DND-41 (cell line): ENCODE results near the gene MRTFA.
"Not testable (repeated sequence)": the region's sequence is repeated elsewhere in the genome, so short reads cannot be mapped to it uniquely, and the experiment has no call there.

Experiments
- ATAC-seq: fragments of 200-7000 bp; cut with Tn5 transposase; 3 replicates; pipeline ENCODE4 v1.9.1; 2021; ENCODE audit warnings: low read depth; ENCODE audit not compliant: insufficient read depth
- DNase-seq: peaks from one replicate; pipeline ENCODE4 v3.0.0-alpha.2; 2020
- H2AFZ ChIP-seq: 2 replicates; pipeline ENCODE4 v1.6.0; 2012; ENCODE audit warnings: low read depth, low read length
- H3K27ac ChIP-seq: 2 replicates; pipeline ENCODE4 v1.5.1; 2012; ENCODE audit warnings: low read length, inconsistent platforms
- H3K27me3 ChIP-seq: fragments of 200-600 bp; sonication (generic); 2 replicates; pipeline ENCODE4 v1.6.0; 2012; ENCODE audit warnings: low read length, mild to moderate bottlenecking, inconsistent platforms; ENCODE audit not compliant: insufficient read depth, poor library complexity
- H3K36me3 ChIP-seq: 2 replicates; pipeline ENCODE4 v1.5.1; 2012; ENCODE audit warnings: low read length, inconsistent platforms; ENCODE audit not compliant: insufficient read depth
- H3K4me1 ChIP-seq: 2 replicates; pipeline ENCODE4 v1.5.1; 2012; ENCODE audit warnings: mild to moderate bottlenecking, low read length; ENCODE audit not compliant: insufficient read depth
- H3K4me2 ChIP-seq: 2 replicates; pipeline ENCODE4 v1.6.0; 2012; ENCODE audit warnings: mild to moderate bottlenecking, moderate library complexity, low read length, inconsistent platforms; ENCODE audit not compliant: insufficient read depth
- H3K4me3 ChIP-seq, 2 experiments: fragments of 200-600 bp in 1 of 2; shearing (Covaris generic) in 1 of 2; 2 replicates each; pipeline ENCODE4 v1.5.1; 2012 to 2016; ENCODE audit warnings: inconsistent platforms in 2 of 2, low read length in 2 of 2, mild to moderate bottlenecking in 2 of 2, low read depth in 1 of 2, moderate library complexity in 1 of 2
- H3K79me2 ChIP-seq: 2 replicates; pipeline ENCODE4 v1.6.0; 2012; ENCODE audit warnings: low read length, inconsistent platforms; ENCODE audit not compliant: insufficient read depth
- H3K9ac ChIP-seq: 2 replicates; pipeline ENCODE4 v1.6.0; 2012; ENCODE audit warnings: low read depth, mild to moderate bottlenecking, inconsistent platforms, low read length, moderate library complexity
- H3K9me3 ChIP-seq: 2 replicates; pipeline ENCODE4 v1.5.1; 2012; ENCODE audit warnings: low read length, moderate library complexity, mild to moderate bottlenecking, inconsistent platforms; ENCODE audit not compliant: insufficient read depth, severe bottlenecking
- H4K20me1 ChIP-seq: 2 replicates; pipeline ENCODE4 v1.6.0; 2012; ENCODE audit warnings: low read length; ENCODE audit not compliant: insufficient read depth
- EZH2 ChIP-seq: IDR thresholded peaks from 3 replicates; pipeline ENCODE4 v1.6.1; 2012; ENCODE audit warnings: borderline replicate concordance, low read depth, mild to moderate bottlenecking, moderate library complexity, low read length, inconsistent platforms; ENCODE audit not compliant: severe bottlenecking
- TF ChIP-seq, protein P1 (sequence below): IDR thresholded peaks from 2 replicates; pipeline ENCODE4 v1.5.1; 2012; ENCODE audit warnings: borderline replicate concordance, low read length, moderate library complexity, mild to moderate bottlenecking; ENCODE audit not compliant: poor library complexity, severe bottlenecking; ENCODE audit errors: extremely low read depth

MRTFA gene

GRCh38 chr22:40602231-40602630 lies 34.3 kb downstream of the MRTFA start:
- peaks cover 89% of the 10 kb centered on the region for H3K79me2 ChIP-seq
- no peak overlapping the region for H3K9ac ChIP-seq

GRCh38 chr22:40599731-40600130 lies 36.8 kb downstream of the MRTFA start:
- Histone ChIP-seq H3K9me3 (no peaks in the 10 kb centered on the region), H3K27me3 (no peaks in the 10 kb centered on the region), H3K4me2 (no peak overlapping the region), H3K36me3 (no peaks in the 10 kb centered on the region), H2AFZ (no peak overlapping the region), H3K27ac (no peak overlapping the region), H3K9ac (no peak overlapping the region), H3K4me3 (no peak overlapping the region), H4K20me1 (peaks cover 37% of the 10 kb centered on the region; the same call in 1 of the 2 replicates), H3K4me1 (no peaks in the 10 kb centered on the region; the same call in 1 of the 2 replicates), H3K79me2 (peaks cover 89% of the 10 kb centered on the region)
- no peak for ATAC-seq
- DNase-seq: no peak
- no peak for TF ChIP-seq EZH2
- TF ChIP-seq, protein P1, sequence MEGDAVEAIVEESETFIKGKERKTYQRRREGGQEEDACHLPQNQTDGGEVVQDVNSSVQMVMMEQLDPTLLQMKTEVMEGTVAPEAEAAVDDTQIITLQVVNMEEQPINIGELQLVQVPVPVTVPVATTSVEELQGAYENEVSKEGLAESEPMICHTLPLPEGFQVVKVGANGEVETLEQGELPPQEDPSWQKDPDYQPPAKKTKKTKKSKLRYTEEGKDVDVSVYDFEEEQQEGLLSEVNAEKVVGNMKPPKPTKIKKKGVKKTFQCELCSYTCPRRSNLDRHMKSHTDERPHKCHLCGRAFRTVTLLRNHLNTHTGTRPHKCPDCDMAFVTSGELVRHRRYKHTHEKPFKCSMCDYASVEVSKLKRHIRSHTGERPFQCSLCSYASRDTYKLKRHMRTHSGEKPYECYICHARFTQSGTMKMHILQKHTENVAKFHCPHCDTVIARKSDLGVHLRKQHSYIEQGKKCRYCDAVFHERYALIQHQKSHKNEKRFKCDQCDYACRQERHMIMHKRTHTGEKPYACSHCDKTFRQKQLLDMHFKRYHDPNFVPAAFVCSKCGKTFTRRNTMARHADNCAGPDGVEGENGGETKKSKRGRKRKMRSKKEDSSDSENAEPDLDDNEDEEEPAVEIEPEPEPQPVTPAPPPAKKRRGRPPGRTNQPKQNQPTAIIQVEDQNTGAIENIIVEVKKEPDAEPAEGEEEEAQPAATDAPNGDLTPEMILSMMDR: no peak

More at GRCh38 chr22:40602231-40602630, 34.3 kb downstream of the MRTFA start:
- no peaks in the 10 kb centered on the region for H3K9me3 ChIP-seq
- H3K4me2 ChIP-seq: no peak overlapping the region
- no peak overlapping the region for H2AFZ ChIP-seq
- H4K20me1 ChIP-seq: peaks cover 28% of the 10 kb centered on the region; the same call in 1 of the 2 replicates
- TF ChIP-seq EZH2: no peak
- TF ChIP-seq, protein P1: no peak
- ATAC-seq (no peak), DNase-seq (no peak)
- H3K4me3 ChIP-seq: no peak overlapping the region
- H3K36me3 ChIP-seq: no peaks in the 10 kb centered on the region
- H3K27ac ChIP-seq: no peak overlapping the region
- H3K27me3 ChIP-seq: no peaks in the 10 kb centered on the region
- H3K4me1 ChIP-seq: peaks cover 5% of the 10 kb centered on the region; the same call in 1 of the 2 replicates

GRCh38 chr22:40598712-40599111 lies 37.8 kb downstream of the MRTFA start:
- not testable (repeated sequence) for H3K36me3 ChIP-seq, ATAC-seq, H3K4me2 ChIP-seq, DNase-seq, H2AFZ ChIP-seq, H3K4me1 ChIP-seq, H3K27ac ChIP-seq, H3K9ac ChIP-seq, H3K9me3 ChIP-seq, H3K4me3 ChIP-seq, H3K27me3 ChIP-seq
- Histone ChIP-seq H3K79me2 (peaks cover 94% of the 10 kb centered on the region), H4K20me1 (peaks cover 46% of the 10 kb centered on the region; the same call in 1 of the 2 replicates)

DNA sequence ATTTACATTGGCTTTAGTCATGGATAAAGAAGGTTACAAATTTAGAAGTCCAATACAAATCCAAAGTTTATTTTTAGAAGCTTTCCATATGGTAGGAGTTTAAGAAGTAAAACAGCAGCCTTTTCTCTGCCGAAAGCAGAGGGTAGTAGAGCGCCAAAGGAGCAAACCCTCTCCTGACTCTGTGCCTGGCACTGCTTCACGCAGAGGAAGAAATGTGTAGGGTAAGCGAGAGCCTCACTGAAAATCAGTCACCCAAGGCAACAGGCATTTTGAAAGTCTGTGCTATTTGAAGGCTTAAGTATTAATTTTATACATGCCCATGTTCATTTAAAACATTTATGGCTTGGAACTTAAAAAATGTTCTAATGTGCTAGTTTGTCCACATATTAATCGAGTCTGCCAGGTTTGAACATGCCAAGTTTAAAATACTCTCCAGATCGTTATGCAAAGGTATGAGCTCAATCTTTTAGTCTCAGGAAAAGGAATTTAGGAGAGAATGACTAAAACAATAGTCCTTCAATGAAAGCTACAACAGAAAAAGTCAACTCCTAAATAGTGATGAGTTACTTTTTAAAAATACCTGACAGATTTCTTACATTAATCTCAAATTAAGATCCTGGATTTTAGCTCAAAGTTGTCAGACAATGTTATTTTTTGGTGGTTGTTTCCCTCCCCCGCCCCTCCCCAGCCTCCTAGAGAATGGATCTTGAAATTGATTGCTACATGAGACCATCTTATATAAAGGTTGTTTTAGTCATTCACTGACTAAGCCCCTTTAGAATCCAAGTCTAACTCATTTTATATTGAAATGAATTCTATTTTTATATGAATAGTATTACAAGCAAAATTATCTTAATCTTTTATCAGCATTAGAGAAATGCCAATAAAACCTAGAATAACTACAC lies 38.7 kb downstream of the MRTFA start:
- H2AFZ ChIP-seq: no peak overlapping the region
- H3K4me2 ChIP-seq: no peak overlapping the region
- H3K79me2 ChIP-seq: peaks cover 94% of the 10 kb centered on the region
- ATAC-seq: no peak
- no peak overlapping the region for H3K9ac ChIP-seq
- no peak for DNase-seq
- H3K4me1 ChIP-seq: no peaks in the 10 kb centered on the region
- no peak overlapping the region for H3K4me3 ChIP-seq
- TF ChIP-seq, protein P1: no peak
- no peak for TF ChIP-seq EZH2
- H3K27me3 ChIP-seq: no peaks in the 10 kb centered on the region
- no peak overlapping the region for H3K27ac ChIP-seq
- no peaks in the 10 kb centered on the region for H3K36me3 ChIP-seq
- H3K9me3 ChIP-seq: no peaks in the 10 kb centered on the region
- H4K20me1 ChIP-seq: peaks cover 49% of the 10 kb centered on the region; the same call in 1 of the 2 replicates
